Thymus (tissue), 11 donors: ENCODE data around the gene TEPSIN. TPM values are rescaled to one million over a fixed set of nuclear protein-coding genes. Genes with fewer than 3 reads are reported as not detected.

Experiments used
- DNase-seq, 9 donors: peaks; one replicate each; pipeline ENCODE4 v3.0.0-alpha.2; 2013; ENCODE audit warnings: low spot score in 9 of 9, low read depth in 6 of 9, missing footprints in 1 of 9
- H3K27ac ChIP-seq, 2 donors: one replicate each; pipeline ENCODE4 v1.5.1; 2013; ENCODE audit warnings: control low read depth in 1 of 2, low read depth in 1 of 2, low read length in 1 of 2, mild to moderate bottlenecking in 1 of 2, moderate library complexity in 1 of 2
- H3K27me3 ChIP-seq, 2 donors: one replicate each; pipeline ENCODE4 v1.5.1; 2013; ENCODE audit warnings: low read length in 1 of 2; ENCODE audit not compliant: control insufficient read depth in 2 of 2, insufficient read depth in 1 of 2
- H3K36me3 ChIP-seq, 2 donors: one replicate each; pipeline ENCODE4 v1.5.1; 2013; ENCODE audit warnings: low read length in 1 of 2, mild to moderate bottlenecking in 1 of 2, moderate library complexity in 1 of 2; ENCODE audit not compliant: control insufficient read depth in 2 of 2, insufficient read depth in 2 of 2
- H3K4me1 ChIP-seq, 2 donors: one replicate each; pipeline ENCODE4 v1.5.1; 2013; ENCODE audit warnings: low read length in 2 of 2; ENCODE audit not compliant: control insufficient read depth in 2 of 2, insufficient read depth in 2 of 2
- H3K4me3 ChIP-seq, 2 donors: one replicate each; pipeline ENCODE4 v1.5.1; 2013; ENCODE audit warnings: low read length in 2 of 2, control low read depth in 1 of 2, mild to moderate bottlenecking in 1 of 2
- H3K9me3 ChIP-seq, 2 donors: one replicate each; pipeline ENCODE4 v1.5.1; 2013; ENCODE audit warnings: low read length in 1 of 2, mild to moderate bottlenecking in 1 of 2; ENCODE audit not compliant: control insufficient read depth in 2 of 2, insufficient read depth in 1 of 2
- WGBS: extraction: QIAGEN DNeasy Blood & Tissue Kit; methylation state at CpG from one replicate; pipeline ENCODE4 v1.1.7; 2013; 5-methylcytosine and 5-hydroxymethylcytosine counted together
- polyA plus RNA-seq: library from polyadenylated mRNA; stranded (reverse); fragments of 200-250 nt; gene quantifications from one replicate; pipeline ENCODE4 v1.2.3, GENCODE V29; 2013
- total RNA-seq: library from RNA; stranded (reverse); fragments of 120-200 nt; gene quantifications from one replicate; pipeline ENCODE4 v1.2.4, GENCODE V29; 2013
- donor health status: healthy.

The TEPSIN gene
- total and polyA plus RNA-seq, 2 donors = 13.3 to 85.3 TPM

GRCh38 chr17:81221371-81221841 is 17.4 kb downstream of the TEPSIN start:
- no peak overlapping the region for H3K4me3 ChIP-seq
- WGBS = 85% methylated on average over 11 of the region's 11 CpGs
- H3K9me3 ChIP-seq = no peaks in the 10 kb centered on the region
- H3K27ac ChIP-seq = no peak overlapping the region
- peaks cover 3 to 13% of the 10 kb centered on the region in 2 donors for H3K27me3 ChIP-seq
- no peak for DNase-seq
- peaks cover 10 to 23% of the 10 kb centered on the region in 2 donors for H3K36me3 ChIP-seq
- peaks cover 10 to 24% of the 10 kb centered on the region in 2 donors for H3K4me1 ChIP-seq

DNA sequence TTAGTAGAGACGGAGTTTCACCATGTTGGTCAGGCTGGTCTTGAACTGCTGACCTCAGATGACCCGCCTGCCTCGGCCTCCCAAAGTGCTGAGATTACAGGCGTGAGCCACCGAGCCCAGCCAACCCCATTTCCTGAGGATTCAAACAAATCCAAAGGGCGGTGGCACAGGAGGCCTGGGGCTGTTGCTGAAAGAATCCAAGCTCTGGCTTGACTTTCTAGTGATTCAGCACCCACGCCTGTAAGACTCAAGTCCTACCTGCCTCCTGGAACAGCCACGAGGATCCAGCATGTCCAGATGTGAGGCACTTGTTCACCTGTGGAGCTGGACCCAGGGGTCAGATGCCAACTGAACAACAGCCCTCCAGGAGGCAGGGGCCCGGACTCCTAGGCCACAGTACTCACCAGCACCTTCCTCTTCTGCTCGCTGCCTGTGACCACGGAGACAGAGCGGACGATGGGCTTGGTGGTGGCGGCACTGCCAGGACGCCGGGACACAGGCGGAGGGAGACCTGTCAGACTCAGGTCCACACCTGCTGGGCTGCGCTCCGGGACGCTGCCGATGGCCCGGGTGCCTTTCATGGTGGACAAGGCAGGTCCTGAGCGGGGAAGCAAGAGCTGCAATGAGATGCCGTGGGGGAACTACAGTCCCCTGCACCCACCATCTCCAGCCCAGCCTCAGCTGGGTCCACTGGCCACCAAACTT is 19.2 kb downstream of the TEPSIN start:
- no peak for DNase-seq
- H3K27ac ChIP-seq = no peak overlapping the region
- no peak overlapping the region for H3K4me3 ChIP-seq
- peaks cover 10 to 23% of the 10 kb centered on the region in 2 donors for H3K36me3 ChIP-seq
- peaks cover 10 to 24% of the 10 kb centered on the region in 2 donors for H3K4me1 ChIP-seq
- H3K9me3 ChIP-seq = no peaks in the 10 kb centered on the region
- WGBS = 97% methylated on average over 24 of the region's 24 CpGs
- H3K27me3 ChIP-seq = peaks cover 3 to 13% of the 10 kb centered on the region in 2 donors

- DNase-seq = no peak
- peaks cover 10 to 23% of the 10 kb centered on the region in 2 donors for H3K4me1 ChIP-seq
- H3K4me3 ChIP-seq = no peak overlapping the region
- no peaks in the 10 kb centered on the region for H3K9me3 ChIP-seq
- 97% methylated on average over 11 of the region's 11 CpGs for WGBS
- no peak overlapping the region for H3K27ac ChIP-seq
- peaks cover 3 to 8% of the 10 kb centered on the region in 2 donors for H3K27me3 ChIP-seq
- peaks cover 10 to 23% of the 10 kb centered on the region in 2 donors for H3K36me3 ChIP-seq
These were observed 19.9 kb downstream of the TEPSIN start for GRCh38 chr17:81218991-81219390.

GRCh38 chr17:81218459-81218858 is 20.4 kb downstream of the TEPSIN start:
- Histone ChIP-seq H3K27ac (no peak overlapping the region), H3K36me3 (peaks cover 10 to 23% of the 10 kb centered on the region in 2 donors), H3K4me1 (peaks cover 5 to 18% of the 10 kb centered on the region in 2 donors), H3K27me3 (peaks cover 0 to 3% of the 10 kb centered on the region in 2 donors), H3K4me3 (no peak overlapping the region), H3K9me3 (no peaks in the 10 kb centered on the region)
- WGBS = 93% methylated on average over 13 of the region's 13 CpGs
- DNase-seq = no peak

DNA sequence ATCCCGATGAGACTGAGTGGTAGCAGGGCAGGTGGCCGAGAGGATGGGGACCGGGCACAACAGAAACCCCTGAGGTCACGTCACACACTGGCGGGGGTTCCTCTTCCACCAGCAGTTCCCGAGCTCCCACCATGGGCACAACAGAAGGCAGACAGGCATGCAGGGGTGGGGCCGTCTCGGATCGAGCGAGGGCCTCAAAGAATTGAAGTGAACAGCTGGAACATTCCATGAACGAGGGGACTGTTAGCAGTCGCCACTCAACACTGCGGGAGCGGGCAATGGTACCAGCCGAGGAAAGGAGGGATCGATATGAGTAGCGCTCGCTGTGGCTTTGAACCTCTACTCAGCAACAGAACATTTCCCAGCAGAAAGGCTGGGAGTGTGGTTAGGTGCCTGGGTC is 21.4 kb downstream of the TEPSIN start:
- no peak for DNase-seq
- Histone ChIP-seq H3K27ac (no peak overlapping the region), H3K36me3 (peaks cover 10 to 23% of the 10 kb centered on the region in 2 donors), H3K27me3 (no peaks in the 10 kb centered on the region), H3K4me3 (no peak overlapping the region), H3K4me1 (peaks cover 4 to 15% of the 10 kb centered on the region in 2 donors), H3K9me3 (no peaks in the 10 kb centered on the region)
- 97% methylated on average over 18 of the region's 18 CpGs for WGBS

GRCh38 chr17:81213978-81214377 is 24.9 kb downstream of the TEPSIN start:
- Histone ChIP-seq H3K27me3 (no peaks in the 10 kb centered on the region), H3K4me1 (no peaks in the 10 kb centered on the region), H3K4me3 (no peak overlapping the region), H3K9me3 (no peaks in the 10 kb centered on the region), H3K27ac (no peak overlapping the region), H3K36me3 (peaks cover 6 to 14% of the 10 kb centered on the region in 2 donors)
- 98% methylated on average over 8 of the region's 8 CpGs for WGBS
- no peak for DNase-seq

- no peak for DNase-seq
- Histone ChIP-seq H3K27ac (no peak overlapping the region), H3K4me3 (no peak overlapping the region), H3K4me1 (no peaks in the 10 kb centered on the region), H3K27me3 (no peaks in the 10 kb centered on the region), H3K36me3 (peaks cover 9 to 15% of the 10 kb centered on the region in 2 donors), H3K9me3 (no peaks in the 10 kb centered on the region)
- WGBS = 97% methylated on average over 9 of the region's 9 CpGs
These were observed 26.5 kb downstream of the TEPSIN start for GRCh38 chr17:81212365-81212764.

DNA sequence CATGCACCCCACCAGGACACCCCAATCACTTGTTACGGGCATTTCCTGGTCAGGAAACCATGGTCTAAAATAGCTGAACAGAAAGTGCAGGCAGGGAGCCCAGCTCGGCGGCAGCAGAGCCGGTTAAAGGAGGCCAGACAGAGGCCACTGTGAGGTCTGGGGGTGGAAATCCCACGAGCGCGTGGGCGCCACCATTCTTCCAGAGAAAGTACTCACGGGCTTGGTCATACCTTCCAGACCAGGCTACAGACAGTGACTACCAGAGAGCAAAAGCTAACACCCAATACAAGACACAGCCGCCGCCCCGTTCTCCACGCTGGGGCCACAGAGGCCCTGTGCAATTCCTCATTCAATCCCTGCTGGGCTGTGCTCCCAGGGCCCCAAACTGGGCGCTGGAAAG is 28.0 kb downstream of the TEPSIN start:
- Histone ChIP-seq H3K27ac (no peak overlapping the region), H3K4me3 (no peak overlapping the region), H3K27me3 (no peaks in the 10 kb centered on the region), H3K4me1 (no peaks in the 10 kb centered on the region), H3K9me3 (no peaks in the 10 kb centered on the region), H3K36me3 (peaks cover 7 to 20% of the 10 kb centered on the region in 2 donors)
- 72% methylated on average over 14 of the region's 14 CpGs for WGBS
- no peak for DNase-seq

GRCh38 chr17:81210466-81210865 is 28.4 kb downstream of the TEPSIN start:
- Histone ChIP-seq H3K27me3 (no peaks in the 10 kb centered on the region), H3K27ac (no peak overlapping the region), H3K4me1 (no peaks in the 10 kb centered on the region), H3K9me3 (no peaks in the 10 kb centered on the region), H3K36me3 (peaks cover 11 to 20% of the 10 kb centered on the region in 2 donors), H3K4me3 (no peak overlapping the region)
- WGBS = 75% methylated on average over 10 of the region's 10 CpGs
- no peak for DNase-seq
